IPS DF 19.7 (cell line): ENCODE results near the gene ZNRF3.

Source experiments
- DNase-seq: peaks from one replicate; pipeline ENCODE4 v3.0.0-alpha.2; 2013; ENCODE audit warnings: low read depth, low spot score

The ZNRF3 gene

DNA sequence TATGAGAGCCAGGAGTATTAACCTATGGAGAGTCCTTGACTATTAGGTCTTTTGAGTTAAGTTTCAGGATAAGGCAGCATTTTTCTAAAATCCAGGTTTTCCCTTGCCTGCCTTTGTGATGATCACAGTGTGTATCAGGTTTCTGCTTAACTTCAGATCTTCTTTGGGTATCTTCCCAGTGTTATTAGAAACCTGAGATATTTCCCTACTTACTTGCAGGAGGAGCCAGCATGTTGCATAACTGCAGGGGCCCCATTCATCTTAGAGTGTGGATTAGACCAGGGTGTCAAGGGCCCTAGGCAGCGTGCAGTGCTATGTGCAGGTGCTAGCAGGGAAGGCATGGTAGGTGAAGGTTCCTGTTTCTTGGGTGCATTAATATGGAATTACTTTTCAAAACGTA, 69.5 kb downstream of the ZNRF3 start:
- DNase-seq = no peak

DNA sequence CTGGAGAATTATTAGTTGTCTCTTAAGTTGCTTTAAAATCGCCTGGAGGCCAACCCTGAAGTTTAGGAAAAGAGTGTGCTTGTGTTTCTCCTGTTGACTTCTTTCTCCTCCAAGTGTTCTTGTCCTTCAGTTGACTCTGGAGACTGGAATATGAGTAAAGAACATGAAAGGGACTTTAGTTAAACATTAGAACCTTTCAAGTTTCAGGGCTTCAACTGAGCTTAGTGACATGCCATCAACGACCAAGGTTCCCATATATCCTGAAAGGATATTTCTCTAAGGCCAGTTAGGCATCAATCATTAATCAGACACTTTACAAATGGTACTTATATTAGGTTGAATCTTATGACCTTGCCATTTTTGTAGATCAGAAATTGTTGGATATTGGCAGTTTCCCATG, 70.0 kb downstream of the ZNRF3 start:
- DNase-seq = no peak

DNA sequence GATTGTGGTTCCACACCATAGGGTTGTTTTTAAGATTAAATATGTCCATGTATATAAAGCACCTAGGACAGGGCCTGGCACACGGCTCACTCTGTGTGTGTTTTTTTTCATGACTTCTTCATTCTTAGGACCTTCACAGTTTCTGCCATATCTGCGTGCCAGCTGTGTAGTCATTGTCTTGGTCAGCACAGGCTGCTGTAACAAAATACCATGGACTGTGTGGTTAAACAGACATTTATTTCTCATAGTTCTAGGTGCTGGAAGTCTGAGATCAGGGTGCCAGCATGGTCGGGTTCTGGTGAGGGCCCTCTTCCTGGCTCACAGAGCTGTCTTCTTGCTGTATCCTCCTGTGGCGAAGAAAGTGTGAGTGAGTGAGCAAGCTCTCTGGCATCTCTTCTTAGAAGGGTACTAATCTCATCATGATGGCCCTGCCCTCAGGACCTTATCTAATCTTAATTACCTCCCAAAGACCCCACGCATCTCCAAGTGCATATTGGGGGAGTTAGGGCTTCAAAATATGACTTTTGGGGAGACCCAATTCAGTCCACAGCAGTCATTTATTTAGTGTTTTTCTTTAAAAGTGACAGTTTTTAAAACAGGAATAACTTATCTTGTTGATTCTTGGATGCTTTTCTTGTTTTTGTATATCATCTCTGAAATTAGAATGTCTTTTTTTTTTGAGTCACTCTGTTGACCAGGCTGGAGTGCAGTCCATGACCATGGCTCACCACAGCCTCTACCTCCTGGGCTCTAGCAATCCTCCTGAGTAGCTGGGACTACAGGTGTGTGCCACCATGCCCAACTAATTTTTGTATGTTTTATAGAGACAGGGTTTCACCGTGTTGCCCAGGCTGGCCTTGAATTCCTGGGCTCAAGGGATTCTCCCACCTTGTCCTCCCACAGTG, 70.9 kb downstream of the ZNRF3 start:
- no peak for DNase-seq

DNA sequence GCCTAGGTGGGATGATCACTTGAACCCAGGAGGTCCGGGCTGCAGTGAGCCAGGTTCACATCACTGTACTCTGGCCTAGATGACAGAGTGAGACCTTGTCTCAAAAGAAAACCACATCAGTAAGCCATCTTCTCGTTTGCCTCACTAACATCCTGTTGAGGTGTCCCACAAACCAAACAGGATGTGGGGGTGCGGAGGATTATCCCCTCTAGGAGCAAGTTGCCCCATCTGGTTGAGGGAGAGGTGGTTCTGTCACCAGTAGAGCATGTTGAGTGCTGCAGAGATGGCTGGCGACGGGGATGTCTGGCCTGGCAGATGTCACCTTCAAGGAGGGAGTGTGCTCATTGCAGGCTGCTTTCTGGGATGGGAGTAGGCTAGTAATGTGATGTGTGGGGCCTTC, 72.4 kb downstream of the ZNRF3 start:
- DNase-seq = no peak

GRCh38 chr22:28956506-28956905, 73.1 kb downstream of the ZNRF3 start:
- no peak for DNase-seq

- DNase-seq = no peak
Measured at GRCh38 chr22:28958611-28959010, 75.2 kb downstream of the ZNRF3 start.

DNA sequence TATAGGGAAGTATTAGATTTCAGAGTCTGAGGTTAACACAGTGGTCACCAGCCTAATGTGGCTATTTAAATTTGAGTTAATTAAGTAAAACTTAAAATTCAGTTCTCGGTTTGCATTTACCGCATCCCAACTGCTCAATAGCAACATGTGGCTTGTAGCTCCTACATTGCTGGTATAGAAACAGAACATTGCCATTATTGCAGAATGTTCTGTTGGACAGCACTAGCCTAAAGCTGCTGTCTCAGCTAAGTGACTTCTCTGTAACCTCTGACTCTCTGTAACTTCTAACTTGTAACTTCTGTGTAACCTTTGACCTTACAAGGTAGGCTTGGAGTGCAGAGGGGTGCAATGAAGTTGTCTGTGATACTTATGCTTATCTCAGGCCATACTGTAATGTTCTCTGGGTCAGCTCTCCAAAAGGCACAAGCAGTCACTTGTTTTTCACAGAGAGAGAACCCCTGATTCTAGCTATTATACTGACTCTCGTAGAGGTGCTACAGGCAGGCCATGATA, 78.7 kb downstream of the ZNRF3 start:
- DNase-seq = no peak

DNA sequence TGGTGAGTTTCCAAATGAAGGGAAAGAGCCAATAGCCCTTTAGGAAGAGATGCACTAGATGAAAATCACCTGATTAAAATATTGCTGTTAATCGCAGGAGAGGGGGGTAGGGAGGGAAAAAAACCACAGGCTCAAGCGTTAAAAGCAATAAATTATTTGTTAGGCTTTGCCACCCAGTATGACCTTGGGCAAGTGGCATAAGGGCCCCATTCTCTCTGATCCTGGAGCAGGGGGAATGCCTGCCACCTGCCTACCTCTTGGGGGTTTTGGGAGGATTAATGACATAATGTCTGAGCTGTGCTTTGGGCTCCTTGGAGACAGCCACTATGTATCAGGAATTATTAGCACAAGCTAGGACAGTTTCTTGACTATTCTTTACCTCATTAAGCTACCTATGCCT, 80.0 kb downstream of the ZNRF3 start:
- no peak for DNase-seq

DNA sequence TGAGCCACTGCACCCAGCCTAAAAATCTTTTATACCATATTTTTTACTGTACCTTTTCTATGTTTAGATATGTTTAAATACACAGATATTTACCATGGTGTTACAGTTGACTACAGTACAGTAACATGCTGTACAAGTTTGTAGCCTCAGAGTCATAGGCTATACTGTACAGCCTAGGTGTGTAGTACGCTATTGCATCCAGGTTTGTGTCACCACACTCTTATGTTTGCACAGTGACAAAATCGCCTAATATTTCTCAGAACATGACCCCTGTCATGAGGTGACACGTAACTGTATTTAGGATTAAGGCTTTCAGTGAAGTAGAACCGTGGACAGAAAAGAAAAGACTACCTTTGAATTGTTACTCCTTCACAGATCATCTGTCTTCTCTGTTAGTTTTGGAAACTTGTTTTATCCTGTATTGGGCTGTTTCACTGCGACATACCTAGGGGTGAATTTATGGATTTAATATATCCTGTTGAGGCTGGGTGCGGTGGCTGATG, 83.8 kb downstream of the ZNRF3 start:
- DNase-seq = no peak

- DNase-seq = no peak
Measured at GRCh38 chr22:28967969-28968368, 84.6 kb downstream of the ZNRF3 start.

- no peak for DNase-seq
Measured at GRCh38 chr22:28969401-28970168, 86.2 kb downstream of the ZNRF3 start.

- no peak for DNase-seq
Measured at GRCh38 chr22:28973352-28973751, 90.0 kb downstream of the ZNRF3 start.

GRCh38 chr22:28977060-28977459, 93.7 kb downstream of the ZNRF3 start:
- DNase-seq = no peak

DNA sequence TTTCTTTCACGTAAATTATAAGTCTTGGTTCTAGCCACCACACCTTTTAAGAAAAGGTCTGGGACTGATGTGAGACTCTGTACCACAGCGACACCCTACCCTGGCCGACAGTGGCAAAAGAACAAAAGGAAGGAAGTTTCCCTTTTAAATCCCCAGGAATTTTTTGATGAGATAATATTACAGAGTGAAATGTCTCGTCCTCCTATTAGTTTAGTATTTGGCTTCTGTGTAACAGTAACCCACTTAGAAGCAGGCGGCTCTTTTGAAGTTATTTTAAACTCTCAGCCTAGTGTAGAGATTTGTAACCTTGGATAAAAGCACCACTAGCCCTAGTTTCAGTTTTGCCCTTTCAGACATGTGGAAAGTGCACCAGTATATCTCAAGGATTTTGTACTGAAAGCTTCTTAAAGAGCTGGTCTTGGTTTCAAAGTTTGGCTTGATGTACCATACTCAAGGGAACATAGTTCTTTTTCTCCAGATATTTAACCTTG, 94.2 kb downstream of the ZNRF3 start:
- no peak for DNase-seq

GRCh38 chr22:28978158-28978557, 94.8 kb downstream of the ZNRF3 start:
- no peak for DNase-seq

- DNase-seq = no peak
Measured at GRCh38 chr22:28978863-28979796, 95.8 kb downstream of the ZNRF3 start.

GRCh38 chr22:28980326-28980725, 97.0 kb downstream of the ZNRF3 start:
- no peak for DNase-seq

DNA sequence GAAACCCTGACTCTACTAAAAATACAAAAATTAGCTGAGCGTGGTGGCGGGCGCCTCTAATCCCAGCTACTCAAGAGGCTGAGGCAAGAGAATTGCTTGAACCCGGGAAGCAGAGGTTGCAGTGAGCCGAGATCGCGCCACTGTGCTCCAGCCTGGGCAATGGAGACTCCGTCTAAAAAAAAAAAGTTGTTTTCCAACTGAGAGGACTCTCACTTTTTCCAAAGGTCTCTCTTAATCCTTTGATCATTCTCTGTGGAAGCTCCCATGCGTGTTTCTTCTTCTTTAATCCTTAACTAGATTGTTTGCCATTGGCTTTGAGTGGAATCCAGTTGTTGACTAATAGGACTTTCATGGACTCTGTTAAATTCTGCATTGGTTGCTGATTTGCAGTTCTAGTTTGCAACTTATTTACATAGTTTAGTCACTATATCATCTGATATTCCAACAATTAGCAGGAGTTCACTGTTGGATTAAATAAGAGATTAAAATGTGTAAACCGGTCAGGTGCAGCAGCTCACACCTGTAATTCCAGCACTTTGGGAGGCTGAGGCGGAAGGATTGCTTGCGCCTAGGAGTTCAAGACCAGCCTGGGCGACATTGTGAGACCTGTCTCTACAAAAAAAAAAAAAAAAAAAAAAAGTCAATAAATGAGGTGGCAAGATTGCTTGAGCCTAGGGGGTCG, 98.6 kb downstream of the ZNRF3 start:
- no peak for DNase-seq

- no peak for DNase-seq
Measured at GRCh38 chr22:28983190-28983589, 99.8 kb downstream of the ZNRF3 start.

DNA sequence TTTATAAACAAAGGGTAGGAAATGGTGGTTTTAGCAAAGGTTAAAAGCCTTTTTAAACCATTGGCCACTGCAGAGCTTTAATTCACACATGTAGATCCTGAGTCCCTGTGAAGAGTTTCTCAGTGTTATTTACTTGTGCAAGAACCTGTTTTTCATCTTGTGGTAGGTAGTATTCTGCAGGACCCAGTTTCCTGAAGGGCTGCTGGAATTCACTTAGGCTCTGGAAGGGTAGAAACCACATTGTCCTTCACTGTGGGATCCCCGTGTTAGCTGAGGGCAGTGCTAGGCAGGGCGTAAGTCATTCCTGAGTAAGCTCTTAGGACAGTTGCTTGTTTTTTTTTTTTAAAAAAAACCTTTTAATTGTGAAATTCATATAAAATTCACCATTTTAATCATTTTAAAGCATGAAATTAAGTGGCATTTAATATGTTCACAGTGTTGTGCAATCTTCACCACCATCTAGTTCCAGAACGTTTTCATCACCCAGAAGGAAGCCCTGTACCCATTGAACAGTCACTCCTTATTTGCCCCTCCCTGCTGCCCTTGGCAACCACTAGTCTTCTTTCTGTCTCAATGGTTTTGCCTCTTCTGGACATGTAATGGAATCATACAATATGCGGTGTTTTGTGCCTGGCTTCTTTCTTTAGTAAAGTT, 100.5 kb downstream of the ZNRF3 start:
- DNase-seq = no peak
